CD4-positive, alpha-beta T cell (primary cell): ENCODE results near the gene TATDN2. TPM values are rescaled to one million over a fixed set of nuclear protein-coding genes. Genes with fewer than 3 reads are reported as not detected.

Source experiments
- ATAC-seq: fragments of 200-7000 bp; cut with Tn5 transposase; one replicate; pipeline ENCODE4 v1.10.0; 2022; ENCODE audit warnings: mild to moderate bottlenecking; ENCODE audit not compliant: poor library complexity
- CTCF ChIA-PET: fragments of 350-600 bp; sonication (Branson Sonifier 250); formaldehyde crosslinking; loops from one replicate; lab custom pipeline; 2021; ENCODE audit warnings: antibody characterized with exemption, inconsistent platforms; lab: Charles Lee
- POLR2A ChIA-PET: fragments of 350-600 bp; sonication (Branson Sonifier 250); formaldehyde crosslinking; loops from one replicate; lab custom pipeline; 2021; ENCODE audit warnings: antibody characterized with exemption, inconsistent platforms; lab: Charles Lee
- DNase-seq, 14 experiments: peaks; one replicate each; pipeline ENCODE4 v3.0.0-alpha.2; 2013 to 2020; ENCODE audit warnings: mixed read lengths in 2 of 14
- H3K27ac ChIP-seq, 2 donors: one replicate each; pipeline versions ENCODE4 v1.5.1 to v1.7.0; 2013; ENCODE audit warnings: low read length in 2 of 2, low read depth in 1 of 2, mild to moderate bottlenecking in 1 of 2
- H3K27me3 ChIP-seq, 2 experiments: 1 replicate in 1 of 2; 2 replicates in 1 of 2; pipeline versions ENCODE4 v1.6.1 to v1.7.0; 2013; ENCODE audit warnings: low read length in 2 of 2, control low read depth in 1 of 2, mild to moderate bottlenecking in 1 of 2, moderate library complexity in 1 of 2; ENCODE audit not compliant: insufficient read depth in 2 of 2, control insufficient read depth in 1 of 2
- H3K36me3 ChIP-seq: one replicate; pipeline ENCODE4 v1.6.1; 2013; ENCODE audit warnings: low read length, control low read depth; ENCODE audit not compliant: insufficient read depth
- H3K4me1 ChIP-seq: one replicate; pipeline ENCODE4 v1.6.1; 2013; ENCODE audit warnings: low read length, control low read depth; ENCODE audit not compliant: insufficient read depth
- H3K4me3 ChIP-seq: one replicate; pipeline ENCODE4 v1.5.1; 2013; ENCODE audit warnings: mild to moderate bottlenecking, low read length, moderate library complexity
- H3K9me3 ChIP-seq, 2 experiments: 1 replicate in 1 of 2; 2 replicates in 1 of 2; pipeline versions ENCODE4 v1.6.1 to v1.7.0; 2013; ENCODE audit warnings: low read length in 2 of 2, mild to moderate bottlenecking in 2 of 2, control low read depth in 1 of 2, moderate library complexity in 1 of 2; ENCODE audit not compliant: control insufficient read depth in 1 of 2, insufficient read depth in 1 of 2
- H3K27ac Mint-ChIP-seq: one replicate; pipeline ENCODE4 v1.8.0; 2020; ENCODE audit warnings: mixed read lengths
- H3K27me3 Mint-ChIP-seq: one replicate; pipeline ENCODE4 v1.8.0; 2021; ENCODE audit warnings: mixed read lengths
- H3K36me3 Mint-ChIP-seq: one replicate; pipeline ENCODE4 v1.8.0; 2021; ENCODE audit warnings: low read depth, mixed read lengths
- H3K4me1 Mint-ChIP-seq: one replicate; pipeline ENCODE4 v1.8.0; 2021; ENCODE audit warnings: low read depth, mixed read lengths
- H3K4me3 Mint-ChIP-seq: one replicate; pipeline ENCODE4 v1.8.0; 2020; ENCODE audit warnings: mild to moderate bottlenecking, mixed read lengths
- H3K9me3 Mint-ChIP-seq: one replicate; pipeline ENCODE4 v1.8.0; 2020; ENCODE audit warnings: mixed read lengths
- intact Hi-C, 2 experiments: fragments of 100-400 bp; cut with DNase I in 1 of 2; cut with micrococcal nuclease in 1 of 2; formaldehyde crosslinking; loops; one replicate each; pipeline versions ENCODE4 v1.15.1 to v1.9.0; 2023 to 2025; cut with DNase I, micrococcal nuclease
- total RNA-seq, 174 experiments: library from RNA in 2 of 174; stranded (reverse) in 2 of 174; gene quantifications; one replicate each; pipeline ENCODE4 v1.2.3 and lab custom pipeline; 2021 to 2026
- TF ChIP-seq, protein P1 (sequence below): fragments of 200-600 bp; IDR thresholded peaks from one replicate; pipeline ENCODE4 v1.8.0; 2022; ENCODE audit warnings: antibody characterized with exemption, mild to moderate bottlenecking

The TATDN2 gene
- total RNA-seq, 2 experiments from 2014 or later: 48.7 to 50.2 TPM

DNA sequence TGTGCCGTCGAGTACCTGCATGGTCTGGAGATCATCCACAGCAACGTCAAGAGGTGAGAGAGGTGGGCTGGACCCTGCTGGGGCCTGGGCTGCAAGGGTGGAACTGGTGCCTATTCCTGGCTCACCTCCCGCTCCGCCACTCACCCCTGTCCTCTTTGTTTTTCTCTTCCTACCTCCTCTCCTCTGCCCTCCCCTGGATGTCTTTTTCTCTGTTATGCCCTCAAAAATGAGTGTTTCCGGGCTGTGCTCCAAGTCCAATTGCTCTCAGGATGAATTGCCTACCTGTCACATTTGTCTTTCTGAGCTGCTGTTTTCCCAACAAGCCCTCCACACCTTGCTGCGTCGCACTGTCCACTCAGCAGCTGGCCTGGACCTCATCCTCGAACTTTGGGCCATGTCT, 28.5 kb upstream of the TATDN2 start:
- no peak for ATAC-seq
- POLR2A ChIA-PET: interaction anchor here (1.2 to 1.9 kb wide), 3 partner anchors 26 to 28 kb away, joined by 3 to 5 read pairs (median 4); partner anchors contain the start of gene TATDN2
- H3K36me3 Mint-ChIP-seq: peaks cover 52% of the 10 kb centered on the region

DNA sequence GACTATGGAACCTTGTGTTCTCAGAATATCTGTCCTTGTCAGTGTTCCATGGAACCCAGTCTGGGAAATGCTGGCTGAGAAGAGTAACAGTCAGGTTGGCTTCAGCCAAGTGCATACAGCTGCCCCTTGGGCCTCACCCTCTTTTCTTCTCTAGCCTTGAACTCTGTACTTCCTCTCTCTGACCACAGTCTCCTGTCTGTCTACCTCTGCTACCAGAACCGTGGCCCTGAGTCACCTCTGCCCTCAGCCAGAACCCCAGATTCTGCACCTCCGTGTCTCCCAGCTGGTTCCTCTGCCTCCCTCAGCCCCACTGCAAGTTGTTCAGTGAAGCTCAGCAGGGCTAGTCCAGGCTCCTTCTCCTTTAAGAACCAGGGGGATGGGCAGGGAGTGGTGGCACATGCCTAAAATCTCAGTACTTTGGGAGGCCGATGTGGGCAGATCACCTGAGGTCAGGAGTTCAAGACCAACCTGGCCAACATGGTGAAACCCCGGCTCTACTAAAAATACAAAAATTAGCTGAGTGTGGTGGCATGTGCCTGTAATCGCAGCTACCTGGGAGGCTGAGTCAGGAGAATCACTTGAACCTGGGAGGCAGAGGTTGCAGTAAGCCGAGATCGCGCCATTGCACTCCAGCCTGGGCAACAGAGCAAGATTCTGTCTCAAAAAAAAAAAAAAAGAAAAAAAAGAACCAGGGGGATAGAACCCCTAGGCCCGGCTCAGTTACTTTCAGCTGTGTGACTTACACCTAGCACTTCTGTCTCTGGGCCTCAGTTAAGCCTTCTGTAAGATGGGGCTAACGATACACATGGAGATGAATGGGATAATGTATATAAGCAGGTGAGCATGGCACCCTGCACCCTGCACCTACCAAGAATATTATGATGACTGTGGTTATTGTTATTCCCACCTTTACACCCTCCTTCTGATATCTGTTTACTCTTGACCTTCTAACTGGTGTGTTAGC, 24.3 kb upstream of the TATDN2 start:
- intact Hi-C loops: loop anchor here (2.0 to 10.0 kb wide), 3 partner anchors 25 to 379 kb away; partner anchors contain the start of genes RPUSD3 (in 1 of the 2) and VHL (in 1 of the 2)
- Histone ChIP-seq H3K36me3 (peaks cover 9% of the 10 kb centered on the region), H3K4me3 (no peak overlapping the region), H3K27ac (no peak overlapping the region), H3K9me3 (no peaks in the 10 kb centered on the region), H3K27me3 (no peaks in the 10 kb centered on the region), H3K4me1 (peaks cover 69% of the 10 kb centered on the region)
- CTCF ChIA-PET: interaction anchor here (0.6 to 1.9 kb wide), 5 partner anchors 18 to 39 kb away, joined by 3 to 5 read pairs (median 5); no protein-coding TSS in a partner anchor
- Mint-ChIP-seq H3K9me3 (no peaks in the 10 kb centered on the region), H3K36me3 (peaks cover 37% of the 10 kb centered on the region), H3K4me1 (peaks cover 54% of the 10 kb centered on the region), H3K4me3 (peak overlapping the region; percentile 23), H3K27ac (peak overlapping the region; percentile 82), H3K27me3 (no peaks in the 10 kb centered on the region)
- POLR2A ChIA-PET: interaction anchor here (0.6 to 3.1 kb wide), 11 partner anchors 17 to 291 kb away, joined by 3 to 28 read pairs (median 4); partner anchors contain the start of genes CRELD1, EMC3 and VHL
- DNase-seq: peak in 13 of 14 experiments; percentile 15 to 75 (median 43)
- ATAC-seq: peak; percentile 52
- TF ChIP-seq, protein P1, sequence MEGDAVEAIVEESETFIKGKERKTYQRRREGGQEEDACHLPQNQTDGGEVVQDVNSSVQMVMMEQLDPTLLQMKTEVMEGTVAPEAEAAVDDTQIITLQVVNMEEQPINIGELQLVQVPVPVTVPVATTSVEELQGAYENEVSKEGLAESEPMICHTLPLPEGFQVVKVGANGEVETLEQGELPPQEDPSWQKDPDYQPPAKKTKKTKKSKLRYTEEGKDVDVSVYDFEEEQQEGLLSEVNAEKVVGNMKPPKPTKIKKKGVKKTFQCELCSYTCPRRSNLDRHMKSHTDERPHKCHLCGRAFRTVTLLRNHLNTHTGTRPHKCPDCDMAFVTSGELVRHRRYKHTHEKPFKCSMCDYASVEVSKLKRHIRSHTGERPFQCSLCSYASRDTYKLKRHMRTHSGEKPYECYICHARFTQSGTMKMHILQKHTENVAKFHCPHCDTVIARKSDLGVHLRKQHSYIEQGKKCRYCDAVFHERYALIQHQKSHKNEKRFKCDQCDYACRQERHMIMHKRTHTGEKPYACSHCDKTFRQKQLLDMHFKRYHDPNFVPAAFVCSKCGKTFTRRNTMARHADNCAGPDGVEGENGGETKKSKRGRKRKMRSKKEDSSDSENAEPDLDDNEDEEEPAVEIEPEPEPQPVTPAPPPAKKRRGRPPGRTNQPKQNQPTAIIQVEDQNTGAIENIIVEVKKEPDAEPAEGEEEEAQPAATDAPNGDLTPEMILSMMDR: no peak

More for the DNA sequence above, 28.5 kb upstream of the TATDN2 start:
- Mint-ChIP-seq H3K4me1 (peaks cover 35% of the 10 kb centered on the region), H3K27ac (peak overlapping the region; percentile 80), H3K9me3 (peaks cover 3% of the 10 kb centered on the region), H3K4me3 (no peak overlapping the region), H3K27me3 (no peaks in the 10 kb centered on the region)
- H3K4me1 ChIP-seq: peaks cover 39% of the 10 kb centered on the region
- no peak overlapping the region for H3K27ac ChIP-seq
- DNase-seq: no peak
- H3K36me3 ChIP-seq: peaks cover 13% of the 10 kb centered on the region
- CTCF ChIA-PET: no interaction called here
- no peaks in the 10 kb centered on the region for H3K27me3 ChIP-seq
- intact Hi-C loops: loop anchor here in 1 of 2 experiments (5.0 to 10.0 kb wide), 2 partner anchors 77 to 375 kb away; partner anchors contain the start of genes RPUSD3 and VHL
- H3K4me3 ChIP-seq: no peak overlapping the region
- TF ChIP-seq, protein P1: no peak
- H3K9me3 ChIP-seq: no peaks in the 10 kb centered on the region
